Activated CD8-positive, alpha-beta memory T cell treated with anti-CD3 and anti-CD28 coated beads, Interleukin-2, amount 10 ng/mL, durations not matched to agents 7 days and 5 days (primary cell): Measurements from ENCODE around the gene C16orf86. TPM values are rescaled to one million over a fixed set of nuclear protein-coding genes. Genes with fewer than 3 reads are reported as not detected.

Experiments used
- ATAC-seq: fragments of 150-1000 bp; cut with Tn5 transposase; one replicate; pipeline ENCODE4 v1.10.0; 2021; ENCODE audit warnings: moderate library complexity
- CTCF ChIA-PET: fragments of 350-600 bp; sonication (Branson Sonifier 250); formaldehyde crosslinking; loops from one replicate; lab custom pipeline; 2021; ENCODE audit warnings: antibody characterized with exemption; lab: Charles Lee
- DNase-seq: peaks from one replicate; pipeline ENCODE4 v3.0.0-alpha.2; 2020
- H3K27ac Mint-ChIP-seq: one replicate; pipeline ENCODE4 v1.8.0; 2021; ENCODE audit warnings: mild to moderate bottlenecking, mixed read lengths
- H3K27me3 Mint-ChIP-seq: one replicate; pipeline ENCODE4 v1.8.0; 2021; ENCODE audit warnings: mixed read lengths
- H3K36me3 Mint-ChIP-seq: one replicate; pipeline ENCODE4 v1.8.0; 2021; ENCODE audit warnings: mild to moderate bottlenecking, mixed read lengths
- H3K4me1 Mint-ChIP-seq: one replicate; pipeline ENCODE4 v1.8.0; 2021; ENCODE audit warnings: mixed read lengths
- H3K4me3 Mint-ChIP-seq: one replicate; pipeline ENCODE4 v1.8.0; 2021; ENCODE audit warnings: mild to moderate bottlenecking, moderate library complexity, mixed read lengths
- H3K9me3 Mint-ChIP-seq: one replicate; pipeline ENCODE4 v1.8.0; 2022; ENCODE audit warnings: low read depth, mixed read lengths
- total RNA-seq, 2 experiments: library from RNA; stranded (reverse); gene quantifications; one replicate each; pipeline ENCODE4 v1.2.3, GENCODE V29; 2021

Gene C16orf86
- total RNA-seq, 2 experiments from 2014 or later, result 4.1 to 5.1 TPM

DNA sequence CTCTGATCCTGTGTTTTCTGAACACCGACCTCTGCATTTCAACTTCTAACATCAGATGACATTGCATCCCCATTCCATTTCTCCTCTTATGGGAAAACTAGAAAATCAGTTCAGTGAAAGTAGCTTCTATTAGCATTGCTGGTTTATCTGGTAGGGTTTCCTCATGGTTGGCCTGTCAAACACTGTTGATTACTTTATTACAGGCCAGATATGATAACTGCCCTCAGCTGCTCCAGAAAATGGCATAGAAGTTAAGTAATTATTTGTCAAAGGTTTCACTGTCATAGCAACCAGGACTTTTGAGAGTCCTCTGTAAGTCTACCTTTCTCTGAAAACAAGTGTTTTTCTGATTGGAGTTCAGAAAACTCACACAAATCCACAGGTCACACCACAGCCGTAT, 49.5 kb downstream of the C16orf86 start:
- Mint-ChIP-seq H3K27ac (no peak overlapping the region), H3K4me3 (no peak overlapping the region), H3K36me3 (peaks cover 3% of the 10 kb centered on the region), H3K9me3 (no peaks in the 10 kb centered on the region), H3K4me1 (peaks cover 41% of the 10 kb centered on the region), H3K27me3 (no peaks in the 10 kb centered on the region)
- DNase-seq (no peak), ATAC-seq (no peak)
- CTCF ChIA-PET, result interaction anchor here (1.1 to 1.4 kb wide), 3 partner anchors 44 to 85 kb away, joined by 3 to 5 read pairs (median 4); no protein-coding TSS in a partner anchor

Other genes with a start within 250 kb of the C16orf86 start
- under 1 TPM in 1 of 2 experiments, not detected in 1; 0.14 TPM for gene HSD11B2, start 235.7 kb upstream of the C16orf86 start, total RNA-seq
- 10 to 100 TPM; 42.1 to 58.3 TPM for gene ATP6V0D1, start 185.7 kb upstream of the C16orf86 start, total RNA-seq
- gene AGRP, start 183.3 kb upstream of the C16orf86 start, total RNA-seq, result not detected
- 10 to 100 TPM; 14.3 to 17.8 TPM for gene RIPOR1, start 138.0 kb upstream of the C16orf86 start, total RNA-seq
- gene CTCF, start 104.3 kb upstream of the C16orf86 start, total RNA-seq, result 10 to 100 TPM; 74.0 to 81.8 TPM
- gene CARMIL2, start 21.7 kb upstream of the C16orf86 start, total RNA-seq, result 100 to 1,000 TPM; 154 to 174 TPM
- gene ACD, start 6.6 kb upstream of the C16orf86 start, total RNA-seq, result 10 to 100 TPM; 49.7 to 58.1 TPM
- 10 to 100 TPM; 15.2 to 15.5 TPM for gene PARD6A, start 5.9 kb upstream of the C16orf86 start, total RNA-seq
- gene ENKD1, start 64 bp upstream of the C16orf86 start, total RNA-seq, result 1 to 10 TPM; 6.2 to 8.0 TPM
- 10 to 100 TPM; 15.1 to 15.8 TPM for gene GFOD2, start 52.5 kb downstream of the C16orf86 start, total RNA-seq
- 10 to 100 TPM; 21.2 to 23.7 TPM for gene RANBP10, start 139.7 kb downstream of the C16orf86 start, total RNA-seq
- gene TSNAXIP1, start 140.1 kb downstream of the C16orf86 start, total RNA-seq, result under 1 TPM; 0.12 to 0.45 TPM
- gene THAP11, start 175.5 kb downstream of the C16orf86 start, total RNA-seq, result 10 to 100 TPM; 47.9 to 52.7 TPM
- gene NUTF2, start 180.1 kb downstream of the C16orf86 start, total RNA-seq, result 100 to 1,000 TPM; 114 to 137 TPM
- 10 to 100 TPM; 61.8 to 69.3 TPM for gene CENPT, start 180.9 kb downstream of the C16orf86 start, total RNA-seq
- gene EDC4, start 206.2 kb downstream of the C16orf86 start, total RNA-seq, result 100 to 1,000 TPM; 122 to 124 TPM
- gene NRN1L, start 218.1 kb downstream of the C16orf86 start, total RNA-seq, result under 1 TPM; 0.45 to 0.99 TPM
- gene PSKH1, start 226.4 kb downstream of the C16orf86 start, total RNA-seq, result 10 to 100 TPM; 21.0 to 21.6 TPM